Activated CD4-positive, alpha-beta T cell treated with anti-CD3 and anti-CD28 coated beads, Interleukin-2, amount 50 U/mL, for 4 hours (primary cell): ENCODE data around the gene LIX1.
"Not testable (repeated sequence)": the region's sequence is repeated elsewhere in the genome, so short reads cannot be mapped to it uniquely, and the experiment has no call there.

ENCODE experiments used
- DNase-seq, 2 experiments: peaks; one replicate each; pipeline ENCODE4 v3.0.0-alpha.2; 2020

LIX1 gene

GRCh38 chr5:97140250-97140649 is 2.2 kb downstream of the LIX1 start:
- not testable (repeated sequence) for DNase-seq

GRCh38 chr5:97136475-97136874 is 5.9 kb downstream of the LIX1 start:
- DNase-seq = no peak

GRCh38 chr5:97135868-97136267 is 6.5 kb downstream of the LIX1 start:
- no peak for DNase-seq

GRCh38 chr5:97134634-97135033 is 7.8 kb downstream of the LIX1 start:
- no peak for DNase-seq

GRCh38 chr5:97133101-97133500 is 9.3 kb downstream of the LIX1 start:
- no peak for DNase-seq

GRCh38 chr5:97131921-97132320 is 10.5 kb downstream of the LIX1 start:
- DNase-seq = no peak

- no peak for DNase-seq
These were observed 11.2 kb downstream of the LIX1 start for GRCh38 chr5:97131139-97131710.

- no peak for DNase-seq
These were observed 14.7 kb downstream of the LIX1 start for GRCh38 chr5:97127727-97128126.

- no peak for DNase-seq
These were observed 17.2 kb downstream of the LIX1 start for GRCh38 chr5:97125125-97125683.

- no peak for DNase-seq
These were observed 18.1 kb downstream of the LIX1 start for GRCh38 chr5:97124335-97124734.

- DNase-seq = no peak
These were observed 20.6 kb downstream of the LIX1 start for GRCh38 chr5:97121848-97122247.

- no peak for DNase-seq
These were observed 22.2 kb downstream of the LIX1 start for GRCh38 chr5:97120195-97120594.

GRCh38 chr5:97119007-97119390 is 23.4 kb downstream of the LIX1 start:
- no peak for DNase-seq

- no peak for DNase-seq
These were observed 24.0 kb downstream of the LIX1 start for GRCh38 chr5:97118261-97119006.

GRCh38 chr5:97115932-97116331 is 26.5 kb downstream of the LIX1 start:
- DNase-seq = no peak

- no peak for DNase-seq
These were observed 30.2 kb downstream of the LIX1 start for GRCh38 chr5:97112230-97112629.

GRCh38 chr5:97111616-97112015 is 30.8 kb downstream of the LIX1 start:
- DNase-seq = no peak

GRCh38 chr5:97111004-97111403 is 31.4 kb downstream of the LIX1 start:
- no peak for DNase-seq

GRCh38 chr5:97107318-97107717 is 35.1 kb downstream of the LIX1 start:
- DNase-seq = no peak

- no peak for DNase-seq
These were observed 36.2 kb downstream of the LIX1 start for GRCh38 chr5:97106216-97106581.

GRCh38 chr5:97105501-97106215 is 36.8 kb downstream of the LIX1 start:
- no peak for DNase-seq

- DNase-seq = no peak
These were observed 40.4 kb downstream of the LIX1 start for GRCh38 chr5:97102010-97102470.

- no peak for DNase-seq
These were observed 41.1 kb downstream of the LIX1 start for GRCh38 chr5:97101189-97101910.
